PFSK-1 (cell line): ENCODE measurements around the gene MINDY4B. TPM values are rescaled to one million over a fixed set of nuclear protein-coding genes. Genes with fewer than 3 reads are reported as not detected.

Source experiments
- FOXP2 ChIP-seq: optimal IDR thresholded peaks from 2 replicates; pipeline ENCODE3; 2011; ENCODE audit warnings: borderline replicate concordance, control low read depth, inconsistent platforms; ENCODE audit not compliant: insufficient read depth; ENCODE audit errors: extremely low read length, extremely low read depth
- POLR2AphosphoS5 ChIP-seq: IDR thresholded peaks from 2 replicates; pipeline ENCODE4 v1.6.1; 2012; ENCODE audit warnings: low read depth, mild to moderate bottlenecking, control low read depth, low read length, moderate library complexity
- REST ChIP-seq, 2 experiments: IDR thresholded peaks; 2 replicates each; pipeline versions ENCODE4 v1.6.1 to v1.8.0; 2011 to 2012; ENCODE audit warnings: low read depth in 2 of 2, low read length in 2 of 2, control low read depth in 1 of 2, inconsistent platforms in 1 of 2, mild to moderate bottlenecking in 1 of 2, moderate library complexity in 1 of 2; ENCODE audit not compliant: insufficient read depth in 1 of 2
- SIN3A ChIP-seq: IDR thresholded peaks from 2 replicates; pipeline ENCODE4 v1.6.1; 2012; ENCODE audit warnings: mild to moderate bottlenecking, low read length, moderate library complexity, borderline replicate concordance; ENCODE audit not compliant: insufficient read depth
- TAF1 ChIP-seq: IDR thresholded peaks from 2 replicates; pipeline ENCODE4 v1.6.1; 2012; ENCODE audit warnings: low read length, control low read depth, borderline replicate concordance; ENCODE audit not compliant: insufficient read depth
- polyA plus RNA-seq: library from polyadenylated mRNA; unstranded; fragments of >200 nt; gene quantifications from one replicate; pipeline ENCODE4 v1.2.1, GENCODE V29; 2012; ENCODE audit warnings: low read depth, missing spikeins; ENCODE audit not compliant: insufficient read length

The MINDY4B gene
- polyA plus RNA-seq: not detected

GRCh38 chr3:150905339-150905738, at the start of gene MINDY4B:
Gene MINDY4B (minus strand): TSS chr3:150905439. CDS start chr3:150905439, 0 bp downstream.
- no peak for TF ChIP-seq SIN3A
- no peak for TF ChIP-seq REST (IDR thresholded peaks at IDR 0.05; ENCODE audit: insufficient read depth in 1 of 2, low read depth in 2 of 2, low read length in 2 of 2)
- TF ChIP-seq FOXP2: no peak
- TF ChIP-seq TAF1: no peak
- no peak for TF ChIP-seq POLR2AphosphoS5

GRCh38 chr3:150951923-150952322, 46.7 kb upstream of the MINDY4B start:
- TF ChIP-seq TAF1: no peak

GRCh38 chr3:150945226-150946032, 40.2 kb upstream of the MINDY4B start:
- TF ChIP-seq FOXP2 (no peak), TAF1 (no peak), SIN3A (no peak), REST (IDR thresholded peaks at IDR 0.05; ENCODE audit: insufficient read depth in 1 of 2, low read depth in 2 of 2, low read length in 2 of 2) (no peak), POLR2AphosphoS5 (no peak)

- TF ChIP-seq REST (IDR thresholded peaks at IDR 0.05; ENCODE audit: insufficient read depth in 1 of 2, low read depth in 2 of 2, low read length in 2 of 2) (no peak), POLR2AphosphoS5 (no peak), FOXP2 (no peak), SIN3A (no peak), TAF1 (no peak)
Measured at GRCh38 chr3:150942221-150942620, 37.0 kb upstream of the MINDY4B start.

- TF ChIP-seq FOXP2: no peak
- TF ChIP-seq REST (IDR thresholded peaks at IDR 0.05; ENCODE audit: insufficient read depth in 1 of 2, low read depth in 2 of 2, low read length in 2 of 2): no peak
- TF ChIP-seq SIN3A: no peak
- TF ChIP-seq TAF1: no peak
- no peak for TF ChIP-seq POLR2AphosphoS5
Measured at GRCh38 chr3:150936693-150937092, 31.5 kb upstream of the MINDY4B start.
